ENCODE results near the gene WDR4.
A peak's percentile ranks its signal among the peaks of the same experiment; 100 is the strongest.
"Not testable (repeated sequence)": the region's sequence is repeated elsewhere in the genome, so short reads cannot be mapped to it uniquely, and the experiment has no call there.

Gene WDR4

GRCh38 chr21:42878993-42879787 lies at the start of gene WDR4:
Gene WDR4 (minus strand): TSS chr21:42879539. CDS start chr21:42879495, 44 bp downstream.
- peak; percentile 98 for DNase-seq

- DNase-seq, result not testable (repeated sequence)
Observed at GRCh38 chr21:42927474-42928200, 48.3 kb upstream of the WDR4 start.

- no peak for DNase-seq
Observed at GRCh38 chr21:42925114-42925926, 46.0 kb upstream of the WDR4 start, which contains the start of gene ERVH48-1. Gene ERVH48-1 (minus strand): TSS chr21:42925630. CDS start chr21:42919006, 6,624 bp downstream.

- no peak for DNase-seq
Observed at GRCh38 chr21:42924433-42924751, 45.1 kb upstream of the WDR4 start.

GRCh38 chr21:42923553-42924432 lies 44.5 kb upstream of the WDR4 start:
- peak; percentile 82 for DNase-seq

- DNase-seq, result no peak
Observed at GRCh38 chr21:42922918-42923317, 43.6 kb upstream of the WDR4 start.

- DNase-seq, result no peak
Observed at GRCh38 chr21:42921927-42922326, 42.6 kb upstream of the WDR4 start.

- no peak for DNase-seq
Observed at GRCh38 chr21:42918291-42918690, 39.0 kb upstream of the WDR4 start.

GRCh38 chr21:42913476-42913875 lies 34.1 kb upstream of the WDR4 start:
- no peak for DNase-seq

GRCh38 chr21:42911920-42912319 lies 32.6 kb upstream of the WDR4 start:
- DNase-seq, result not testable (repeated sequence)

GRCh38 chr21:42908484-42908883 lies 29.1 kb upstream of the WDR4 start:
- DNase-seq, result not testable (repeated sequence)

GRCh38 chr21:42906233-42906632 lies 26.9 kb upstream of the WDR4 start:
- no peak for DNase-seq

- DNase-seq, result no peak
Observed at GRCh38 chr21:42905195-42905594, 25.9 kb upstream of the WDR4 start.

- DNase-seq, result no peak
Observed at GRCh38 chr21:42903817-42904216, 24.5 kb upstream of the WDR4 start.

- DNase-seq, result no peak
Observed at GRCh38 chr21:42900446-42900845, 21.1 kb upstream of the WDR4 start.

- DNase-seq, result peak; percentile 100
Observed at GRCh38 chr21:42892931-42893755, 13.8 kb upstream of the WDR4 start, which contains the start of gene NDUFV3. Gene NDUFV3 (plus strand): TSS chr21:42893309. CDS start chr21:42893334, 25 bp downstream.

GRCh38 chr21:42892582-42892930 lies 13.2 kb upstream of the WDR4 start:
- no peak for DNase-seq

GRCh38 chr21:42887326-42887725 lies 8.0 kb upstream of the WDR4 start:
- no peak for DNase-seq

GRCh38 chr21:42883921-42884320 lies 4.6 kb upstream of the WDR4 start:
- DNase-seq, result no peak

- DNase-seq, result no peak
Observed at GRCh38 chr21:42880352-42880751, 1.0 kb upstream of the WDR4 start.

GRCh38 chr21:42878678-42878992 lies 704 bp downstream of the WDR4 start:
- no peak for DNase-seq

- not testable (repeated sequence) for DNase-seq
Observed at GRCh38 chr21:42875811-42876210, 3.5 kb downstream of the WDR4 start.

Data from stimulated activated CD4-positive, alpha-beta T cell treated with anti-CD3 and anti-CD28 coated beads, Interleukin-15, amount 100 ng/mL, for 24 hours (primary cell).